ENCODE results near the gene ARSJ. TPM values are rescaled to one million over a fixed set of nuclear protein-coding genes. Genes with fewer than 3 reads are reported as not detected.

ARSJ gene
- polyA plus RNA-seq, 1 donor (not counting 4 experiments of a cell fraction or from before 2014, with no cell fraction given), result 15.7 TPM

GRCh38 chr4:113987382-113987941, 8.0 kb upstream of the ARSJ start:
- FAIRE-seq (no peak), DNase-seq (ENCODE audit: low read depth, low spot score) (no peak)
- dilution Hi-C loops (cut with MboI; ENCODE audit: extremely low pct_ligation_motif_present, low sequenced_read_pairs), result no loop called here

GRCh38 chr4:113982181-113982580, 2.7 kb upstream of the ARSJ start:
- Histone ChIP-seq H3K36me3 (ENCODE audit: control insufficient read depth in 2 of 2, extremely low read depth in 1 of 2, insufficient read depth in 2 of 2, low read length in 2 of 2) (no peaks in the 10 kb centered on the region), H3K27me3 (ENCODE audit: control insufficient read depth, extremely low read depth, insufficient read depth, low read length) (no peaks in the 10 kb centered on the region), H3K27ac (ENCODE audit: control insufficient read depth, insufficient read depth, low read length) (no peak overlapping the region), H3K4me1 (ENCODE audit: control insufficient read depth, extremely low read depth, insufficient read depth, low read length) (peaks cover 14% of the 10 kb centered on the region), H3K4me3 (ENCODE audit: control insufficient read depth in 2 of 3, extremely low read depth in 1 of 3, insufficient read depth in 2 of 3, low read depth in 1 of 3, low read length in 3 of 3) (no peak overlapping the region), H4K20me1 (ENCODE audit: control insufficient read depth, extremely low read depth, insufficient read depth, low read length) (no peaks in the 10 kb centered on the region), H3K9me3 (ENCODE audit: control insufficient read depth, low read depth, low read length) (no peaks in the 10 kb centered on the region), H3K79me2 (ENCODE audit: control insufficient read depth, insufficient read depth, low read length) (peaks cover 24% of the 10 kb centered on the region), H2AFZ (ENCODE audit: control insufficient read depth, low read length) (no peak overlapping the region), H3K9ac (ENCODE audit: control insufficient read depth, extremely low read depth, insufficient read depth, low read length) (no peak overlapping the region), H3K9me1 (ENCODE audit: control insufficient read depth, extremely low read depth, insufficient read depth, low read length) (no peaks in the 10 kb centered on the region), H3K4me2 (ENCODE audit: control insufficient read depth, extremely low read depth, insufficient read depth, low read depth, low read length) (no peak overlapping the region)
- dilution Hi-C loops (cut with MboI; ENCODE audit: extremely low pct_ligation_motif_present, low sequenced_read_pairs), result no loop called here
- FAIRE-seq (no peak), DNase-seq (ENCODE audit: low read depth, low spot score) (no peak)
- TF ChIP-seq EZH2 (IDR thresholded peaks at IDR 0.05; ENCODE audit: low read length) (no peak), CTCF (optimal IDR thresholded peaks at IDR 0.05 in 1 of 3, IDR thresholded peaks at IDR 0.05 in 1 of 3, conservative IDR thresholded peaks at IDR 0.05 in 1 of 3; ENCODE audit: extremely low read depth in 1 of 3, insufficient read depth in 2 of 3, low read length in 3 of 3) (no peak)

More at GRCh38 chr4:113987382-113987941, 8.0 kb upstream of the ARSJ start:
- Histone ChIP-seq H3K27me3 (ENCODE audit: control insufficient read depth, extremely low read depth, insufficient read depth, low read length) (no peaks in the 10 kb centered on the region), H3K9me3 (ENCODE audit: control insufficient read depth, low read depth, low read length) (no peaks in the 10 kb centered on the region), H3K27ac (ENCODE audit: control insufficient read depth, insufficient read depth, low read length) (no peak overlapping the region), H4K20me1 (ENCODE audit: control insufficient read depth, extremely low read depth, insufficient read depth, low read length) (no peaks in the 10 kb centered on the region), H3K9ac (ENCODE audit: control insufficient read depth, extremely low read depth, insufficient read depth, low read length) (no peak overlapping the region), H3K4me1 (ENCODE audit: control insufficient read depth, extremely low read depth, insufficient read depth, low read length) (no peaks in the 10 kb centered on the region), H3K4me3 (ENCODE audit: control insufficient read depth in 2 of 3, extremely low read depth in 1 of 3, insufficient read depth in 2 of 3, low read depth in 1 of 3, low read length in 3 of 3) (no peak overlapping the region), H3K79me2 (ENCODE audit: control insufficient read depth, insufficient read depth, low read length) (no peaks in the 10 kb centered on the region), H3K36me3 (ENCODE audit: control insufficient read depth in 2 of 2, extremely low read depth in 1 of 2, insufficient read depth in 2 of 2, low read length in 2 of 2) (no peaks in the 10 kb centered on the region), H2AFZ (ENCODE audit: control insufficient read depth, low read length) (no peak overlapping the region), H3K9me1 (ENCODE audit: control insufficient read depth, extremely low read depth, insufficient read depth, low read length) (no peaks in the 10 kb centered on the region), H3K4me2 (ENCODE audit: control insufficient read depth, extremely low read depth, insufficient read depth, low read depth, low read length) (no peak overlapping the region)
- TF ChIP-seq CTCF (optimal IDR thresholded peaks at IDR 0.05 in 1 of 3, IDR thresholded peaks at IDR 0.05 in 1 of 3, conservative IDR thresholded peaks at IDR 0.05 in 1 of 3; ENCODE audit: extremely low read depth in 1 of 3, insufficient read depth in 2 of 3, low read length in 3 of 3), result no peak

All from keratinocyte (primary cell).